HG02943 (cell line): ENCODE measurements around the gene DACT2.
"Not testable (repeated sequence)": the region's sequence is repeated elsewhere in the genome, so short reads cannot be mapped to it uniquely, and the experiment has no call there.

Source experiments
- ATAC-seq: cut with Tn5 transposase; IDR thresholded peaks from one replicate; pipeline ENCODE4 v1.9.1; 2021; ENCODE audit warnings: mild to moderate bottlenecking, low read depth, moderate library complexity; ENCODE audit not compliant: unreplicated experiment

Gene DACT2

GRCh38 chr6:168328086-168328485 lies 8.5 kb upstream of the DACT2 start:
- ATAC-seq, result no peak

GRCh38 chr6:168326294-168327261 lies 7.0 kb upstream of the DACT2 start:
- no peak for ATAC-seq

GRCh38 chr6:168322966-168323365 lies 3.4 kb upstream of the DACT2 start:
- ATAC-seq, result no peak

- ATAC-seq, result no peak
Measured at GRCh38 chr6:168320634-168321033, 1.1 kb upstream of the DACT2 start.

- no peak for ATAC-seq
Measured at GRCh38 chr6:168318579-168319278, 848 bp downstream of the DACT2 start.

GRCh38 chr6:168318090-168318489 lies 1.5 kb downstream of the DACT2 start:
- no peak for ATAC-seq

- ATAC-seq, result no peak
Measured at GRCh38 chr6:168315596-168315995, 4.0 kb downstream of the DACT2 start.

- no peak for ATAC-seq
Measured at GRCh38 chr6:168314948-168315347, 4.6 kb downstream of the DACT2 start.

GRCh38 chr6:168314021-168314420 lies 5.6 kb downstream of the DACT2 start:
- ATAC-seq, result no peak

GRCh38 chr6:168313431-168314011 lies 6.1 kb downstream of the DACT2 start:
- no peak for ATAC-seq

- not testable (repeated sequence) for ATAC-seq
Measured at GRCh38 chr6:168312125-168312507, 7.5 kb downstream of the DACT2 start.

GRCh38 chr6:168311410-168312124 lies 8.0 kb downstream of the DACT2 start:
- no peak for ATAC-seq

GRCh38 chr6:168310945-168311344 lies 8.6 kb downstream of the DACT2 start:
- ATAC-seq, result no peak

GRCh38 chr6:168310403-168310802 lies 9.2 kb downstream of the DACT2 start:
- ATAC-seq, result no peak

- no peak for ATAC-seq
Measured at GRCh38 chr6:168309997-168310396, 9.6 kb downstream of the DACT2 start.

- ATAC-seq, result no peak
Measured at GRCh38 chr6:168309183-168309582, 10.4 kb downstream of the DACT2 start.

- ATAC-seq, result no peak
Measured at GRCh38 chr6:168308390-168309144, 11.0 kb downstream of the DACT2 start.

GRCh38 chr6:168307695-168308021 lies 11.9 kb downstream of the DACT2 start:
- ATAC-seq, result no peak

- no peak for ATAC-seq
Measured at GRCh38 chr6:168307015-168307694, 12.4 kb downstream of the DACT2 start.

- ATAC-seq, result no peak
Measured at GRCh38 chr6:168305863-168306262, 13.7 kb downstream of the DACT2 start.
